ENCODE results near the gene CCDC141.
"Not testable (repeated sequence)": the region's sequence is repeated elsewhere in the genome, so short reads cannot be mapped to it uniquely, and the experiment has no call there.

CCDC141 gene

GRCh38 chr2:179068991-179069643 is 19.2 kb upstream of the CCDC141 start:
- Mint-ChIP-seq H3K9me3 (no peaks in the 10 kb centered on the region), H3K27ac (ENCODE audit: low read depth) (no peak overlapping the region), H3K4me1 (no peaks in the 10 kb centered on the region), H3K36me3 (ENCODE audit: insufficient read depth) (no peaks in the 10 kb centered on the region), H3K4me3 (no peak overlapping the region), H3K27me3 (no peaks in the 10 kb centered on the region)
- DNase-seq (ENCODE audit: low spot score in 2 of 2): no peak
- ATAC-seq (replicated peaks; ENCODE audit: extremely low read depth, poor library complexity, severe bottlenecking): no peak

GRCh38 chr2:179059026-179059700 is 9.2 kb upstream of the CCDC141 start:
- H3K27ac Mint-ChIP-seq (ENCODE audit: low read depth): no peak overlapping the region
- no peak overlapping the region for H3K4me3 Mint-ChIP-seq
- no peaks in the 10 kb centered on the region for H3K4me1 Mint-ChIP-seq
- no peaks in the 10 kb centered on the region for H3K36me3 Mint-ChIP-seq (ENCODE audit: insufficient read depth)
- H3K27me3 Mint-ChIP-seq: no peaks in the 10 kb centered on the region
- no peak for DNase-seq (ENCODE audit: low spot score in 2 of 2)
- ATAC-seq (replicated peaks; ENCODE audit: extremely low read depth, poor library complexity, severe bottlenecking): no peak
- peaks cover 7% of the 10 kb centered on the region for H3K9me3 Mint-ChIP-seq

- H3K36me3 Mint-ChIP-seq (ENCODE audit: insufficient read depth): no peaks in the 10 kb centered on the region
- DNase-seq (ENCODE audit: low spot score in 2 of 2) (no peak), ATAC-seq (replicated peaks; ENCODE audit: extremely low read depth, poor library complexity, severe bottlenecking) (no peak)
- H3K4me3 Mint-ChIP-seq: no peak overlapping the region
- no peak overlapping the region for H3K27ac Mint-ChIP-seq (ENCODE audit: low read depth)
- peaks cover 7% of the 10 kb centered on the region for H3K9me3 Mint-ChIP-seq
- no peaks in the 10 kb centered on the region for H3K27me3 Mint-ChIP-seq
- no peaks in the 10 kb centered on the region for H3K4me1 Mint-ChIP-seq
Observed at GRCh38 chr2:179057737-179058136, 7.8 kb upstream of the CCDC141 start.

- not testable (repeated sequence) for H3K36me3 Mint-ChIP-seq (ENCODE audit: insufficient read depth); H3K9me3 Mint-ChIP-seq; H3K4me3 Mint-ChIP-seq; H3K4me1 Mint-ChIP-seq; ATAC-seq (replicated peaks; ENCODE audit: extremely low read depth, poor library complexity, severe bottlenecking); H3K27ac Mint-ChIP-seq (ENCODE audit: low read depth); DNase-seq (ENCODE audit: low spot score in 2 of 2); H3K27me3 Mint-ChIP-seq
Observed at GRCh38 chr2:179053568-179053967, 3.6 kb upstream of the CCDC141 start.

GRCh38 chr2:179051250-179051649 is 1.3 kb upstream of the CCDC141 start:
- H3K27ac Mint-ChIP-seq (ENCODE audit: low read depth): no peak overlapping the region

GRCh38 chr2:179050755-179051154 is 818 bp upstream of the CCDC141 start:
- ATAC-seq (replicated peaks; ENCODE audit: extremely low read depth, poor library complexity, severe bottlenecking) (no peak), DNase-seq (ENCODE audit: low spot score in 2 of 2) (no peak)
- Mint-ChIP-seq H3K27ac (ENCODE audit: low read depth) (no peak overlapping the region), H3K4me3 (no peak overlapping the region), H3K27me3 (no peaks in the 10 kb centered on the region), H3K36me3 (ENCODE audit: insufficient read depth) (peaks cover 3% of the 10 kb centered on the region), H3K9me3 (no peaks in the 10 kb centered on the region), H3K4me1 (no peaks in the 10 kb centered on the region)

More at GRCh38 chr2:179051250-179051649, 1.3 kb upstream of the CCDC141 start:
- DNase-seq (ENCODE audit: low spot score in 2 of 2) (no peak), ATAC-seq (replicated peaks; ENCODE audit: extremely low read depth, poor library complexity, severe bottlenecking) (no peak)
- H3K36me3 Mint-ChIP-seq (ENCODE audit: insufficient read depth): peaks cover 3% of the 10 kb centered on the region
- no peak overlapping the region for H3K4me3 Mint-ChIP-seq
- no peaks in the 10 kb centered on the region for H3K9me3 Mint-ChIP-seq
- no peaks in the 10 kb centered on the region for H3K27me3 Mint-ChIP-seq
- H3K4me1 Mint-ChIP-seq: no peaks in the 10 kb centered on the region

- Mint-ChIP-seq H3K4me1 (peaks cover 7% of the 10 kb centered on the region), H3K4me3 (peak overlapping the region; percentile 65), H3K27me3 (no peaks in the 10 kb centered on the region), H3K36me3 (ENCODE audit: insufficient read depth) (peaks cover 3% of the 10 kb centered on the region), H3K27ac (ENCODE audit: low read depth) (peak overlapping the region; percentile 44), H3K9me3 (peaks cover 6% of the 10 kb centered on the region)
- ATAC-seq (replicated peaks; ENCODE audit: extremely low read depth, poor library complexity, severe bottlenecking) (no peak), DNase-seq (ENCODE audit: low spot score in 2 of 2) (no peak)
Observed at GRCh38 chr2:179049203-179049545, 763 bp downstream of the CCDC141 start.

- ATAC-seq (replicated peaks; ENCODE audit: extremely low read depth, poor library complexity, severe bottlenecking): no peak
- no peak for DNase-seq (ENCODE audit: low spot score in 2 of 2)
- H3K4me3 Mint-ChIP-seq: no peak overlapping the region
- H3K9me3 Mint-ChIP-seq: peaks cover 6% of the 10 kb centered on the region
- peaks cover 7% of the 10 kb centered on the region for H3K4me1 Mint-ChIP-seq
- peaks cover 3% of the 10 kb centered on the region for H3K36me3 Mint-ChIP-seq (ENCODE audit: insufficient read depth)
- no peaks in the 10 kb centered on the region for H3K27me3 Mint-ChIP-seq
- H3K27ac Mint-ChIP-seq (ENCODE audit: low read depth): no peak overlapping the region
Observed at GRCh38 chr2:179048099-179048498, 1.8 kb downstream of the CCDC141 start.

- ATAC-seq (replicated peaks; ENCODE audit: extremely low read depth, poor library complexity, severe bottlenecking); DNase-seq (ENCODE audit: low spot score in 2 of 2); H3K4me3 Mint-ChIP-seq; H3K4me1 Mint-ChIP-seq; H3K9me3 Mint-ChIP-seq; H3K27me3 Mint-ChIP-seq; H3K27ac Mint-ChIP-seq (ENCODE audit: low read depth); H3K36me3 Mint-ChIP-seq (ENCODE audit: insufficient read depth): not testable (repeated sequence)
Observed at GRCh38 chr2:179045602-179046001, 4.3 kb downstream of the CCDC141 start.

- no peaks in the 10 kb centered on the region for H3K27me3 Mint-ChIP-seq
- H3K9me3 Mint-ChIP-seq: peaks cover 6% of the 10 kb centered on the region
- ATAC-seq (replicated peaks; ENCODE audit: extremely low read depth, poor library complexity, severe bottlenecking) (no peak), DNase-seq (ENCODE audit: low spot score in 2 of 2) (no peak)
- H3K27ac Mint-ChIP-seq (ENCODE audit: low read depth): no peak overlapping the region
- H3K4me3 Mint-ChIP-seq: no peak overlapping the region
- no peaks in the 10 kb centered on the region for H3K36me3 Mint-ChIP-seq (ENCODE audit: insufficient read depth)
- H3K4me1 Mint-ChIP-seq: peaks cover 7% of the 10 kb centered on the region
Observed at GRCh38 chr2:179044500-179044899, 5.4 kb downstream of the CCDC141 start.

GRCh38 chr2:179037807-179038206 is 12.1 kb downstream of the CCDC141 start:
- Mint-ChIP-seq H3K4me3 (no peak overlapping the region), H3K36me3 (ENCODE audit: insufficient read depth) (no peaks in the 10 kb centered on the region), H3K4me1 (no peaks in the 10 kb centered on the region), H3K27ac (ENCODE audit: low read depth) (no peak overlapping the region), H3K9me3 (peaks cover 5% of the 10 kb centered on the region), H3K27me3 (no peaks in the 10 kb centered on the region)
- DNase-seq (ENCODE audit: low spot score in 2 of 2) (no peak), ATAC-seq (replicated peaks; ENCODE audit: extremely low read depth, poor library complexity, severe bottlenecking) (no peak)

- DNase-seq (ENCODE audit: low spot score in 2 of 2): no peak
- no peak overlapping the region for H3K4me3 Mint-ChIP-seq
- no peak overlapping the region for H3K27ac Mint-ChIP-seq (ENCODE audit: low read depth)
- H3K36me3 Mint-ChIP-seq (ENCODE audit: insufficient read depth): no peaks in the 10 kb centered on the region
- peaks cover 5% of the 10 kb centered on the region for H3K9me3 Mint-ChIP-seq
- no peak for ATAC-seq (replicated peaks; ENCODE audit: extremely low read depth, poor library complexity, severe bottlenecking)
- peaks cover 12% of the 10 kb centered on the region for H3K4me1 Mint-ChIP-seq
- H3K27me3 Mint-ChIP-seq: no peaks in the 10 kb centered on the region
Observed at GRCh38 chr2:179036353-179036905, 13.5 kb downstream of the CCDC141 start.

GRCh38 chr2:179031731-179032408 is 18.1 kb downstream of the CCDC141 start:
- peak; percentile 76 for ATAC-seq (replicated peaks; ENCODE audit: extremely low read depth, poor library complexity, severe bottlenecking)
- Mint-ChIP-seq H3K27me3 (no peaks in the 10 kb centered on the region), H3K4me3 (peak overlapping the region; percentile 49), H3K4me1 (peaks cover 15% of the 10 kb centered on the region), H3K36me3 (ENCODE audit: insufficient read depth) (no peaks in the 10 kb centered on the region), H3K27ac (ENCODE audit: low read depth) (peak overlapping the region; percentile 90), H3K9me3 (peaks cover 19% of the 10 kb centered on the region)
- no peak for DNase-seq (ENCODE audit: low spot score in 2 of 2)
